GM23338 (cell line): Measurements from ENCODE around the gene MEF2A. TPM values are rescaled to one million over a fixed set of nuclear protein-coding genes. Genes with fewer than 3 reads are reported as not detected.

ENCODE experiments used
- ATAC-seq: fragments of 200-7000 bp; cut with Tn5 transposase; 3 replicates; pipeline ENCODE4 v1.9.1; 2020
- DNase-seq: peaks from one replicate; pipeline ENCODE4 v3.0.0-alpha.2; 2015; ENCODE audit warnings: low spot score
- H2AFZ ChIP-seq: fragments of 200-600 bp; sonication (generic); 2 replicates; pipeline ENCODE4 v1.8.0; 2016; ENCODE audit warnings: antibody characterized with exemption, mild to moderate bottlenecking, moderate library complexity
- H3F3A ChIP-seq: fragments of 200-600 bp; sonication (generic); replicated peaks from 2 replicates; pipeline ENCODE4 v1.8.0; 2017; ENCODE audit warnings: antibody characterized with exemption, mixed run types, low read depth
- H3K27ac ChIP-seq: fragments of 200-600 bp; sonication (generic); 2 replicates; pipeline ENCODE4 v1.6.1; 2016; ENCODE audit warnings: low read depth
- H3K27me3 ChIP-seq: fragments of 200-600 bp; sonication (generic); 2 replicates; pipeline ENCODE4 v1.8.0; 2016; ENCODE audit warnings: mild to moderate bottlenecking, mixed run types, moderate library complexity; ENCODE audit not compliant: insufficient read depth
- H3K36me3 ChIP-seq: fragments of 200-600 bp; sonication (generic); 2 replicates; pipeline ENCODE4 v1.8.0; 2016; ENCODE audit warnings: mild to moderate bottlenecking; ENCODE audit not compliant: insufficient read depth
- H3K4me1 ChIP-seq: fragments of 200-600 bp; sonication (generic); 2 replicates; pipeline ENCODE4 v1.8.0; 2016; ENCODE audit warnings: mild to moderate bottlenecking, moderate library complexity; ENCODE audit not compliant: insufficient read depth
- H3K4me2 ChIP-seq: fragments of 200-600 bp; sonication (generic); 2 replicates; pipeline ENCODE4 v1.7.1; 2017; ENCODE audit warnings: mixed run types
- H3K4me3 ChIP-seq: fragments of 200-600 bp; sonication (generic); 2 replicates; pipeline ENCODE4 v1.6.1; 2016; ENCODE audit warnings: mixed run types
- H3K79me2 ChIP-seq: fragments of 200-600 bp; sonication (generic); replicated peaks from 2 replicates; pipeline ENCODE4 v1.8.0; 2017; ENCODE audit warnings: mild to moderate bottlenecking; ENCODE audit not compliant: insufficient read depth
- H3K9me2 ChIP-seq: fragments of 200-600 bp; sonication (generic); 2 replicates; pipeline ENCODE4 v1.8.0; 2017; ENCODE audit not compliant: insufficient read depth
- H4K20me1 ChIP-seq: fragments of 200-600 bp; sonication (generic); replicated peaks from 2 replicates; pipeline ENCODE4 v1.8.0; 2017; ENCODE audit warnings: mild to moderate bottlenecking; ENCODE audit not compliant: insufficient read depth
- H3K27ac Mint-ChIP-seq: 2 replicates; pipeline ENCODE4 v1.8.0; 2020; ENCODE audit warnings: inconsistent platforms, mild to moderate bottlenecking, moderate library complexity, mixed read lengths
- H3K27me3 Mint-ChIP-seq: 3 replicates; pipeline ENCODE4 v1.8.0; 2022; ENCODE audit warnings: low read depth, mild to moderate bottlenecking, moderate library complexity, mixed read lengths, inconsistent platforms; ENCODE audit not compliant: insufficient read depth, poor library complexity
- H3K36me3 Mint-ChIP-seq: 3 replicates; pipeline ENCODE4 v1.8.0; 2021; ENCODE audit warnings: low read depth, mild to moderate bottlenecking, inconsistent platforms, moderate library complexity, mixed read lengths
- H3K4me1 Mint-ChIP-seq: 3 replicates; pipeline ENCODE4 v1.8.0; 2020; ENCODE audit warnings: mild to moderate bottlenecking, inconsistent platforms, mixed read lengths
- H3K4me3 Mint-ChIP-seq: 3 replicates; pipeline ENCODE4 v1.8.0; 2021; ENCODE audit warnings: moderate library complexity, mild to moderate bottlenecking, inconsistent platforms, mixed read lengths
- H3K9me3 Mint-ChIP-seq: 3 replicates; pipeline ENCODE4 v1.8.0; 2020; ENCODE audit warnings: moderate library complexity, mild to moderate bottlenecking, inconsistent platforms, mixed read lengths
- EZH2 ChIP-seq: fragments of 200-600 bp; sonication (generic); IDR thresholded peaks from one replicate; pipeline ENCODE4 v1.8.0; 2017; ENCODE audit warnings: antibody characterized with exemption, mild to moderate bottlenecking, low read depth; ENCODE audit not compliant: unreplicated experiment
- EZH2phosphoT487 ChIP-seq: fragments of 200-600 bp; sonication (generic); IDR thresholded peaks from one replicate; pipeline ENCODE4 v1.8.1; 2018; ENCODE audit warnings: antibody characterized with exemption; ENCODE audit not compliant: unreplicated experiment
- JUNB ChIP-seq: IDR thresholded peaks from one replicate; pipeline ENCODE4 v1.6.1; 2016; ENCODE audit warnings: antibody characterized with exemption; ENCODE audit not compliant: unreplicated experiment
- POLR2AphosphoS5 ChIP-seq: IDR thresholded peaks from 2 replicates; pipeline ENCODE4 v1.6.1; 2016; ENCODE audit warnings: antibody characterized with exemption, low read depth
- STAT1 ChIP-seq: IDR thresholded peaks from one replicate; pipeline ENCODE4 v1.6.1; 2016; ENCODE audit warnings: antibody characterized with exemption; ENCODE audit not compliant: unreplicated experiment
- ZNF114 ChIP-seq: fragments of 250-450 bp; sonication (Bioruptor Pico); IDR thresholded peaks from 2 replicates; pipeline ENCODE4 v1.5.0; 2020; ENCODE audit warnings: mild to moderate bottlenecking, moderate library complexity
- ZNF331 ChIP-seq: fragments of 250-450 bp; sonication (Bioruptor Pico); IDR thresholded peaks from 2 replicates; pipeline ENCODE4 v1.5.0; 2020; ENCODE audit warnings: low read depth, mild to moderate bottlenecking, moderate library complexity
- polyA plus RNA-seq: library from polyadenylated mRNA; unstranded; fragments of >200 nt; fragmentation: Nextera tagmentation; extraction: Ambion mirVana; gene quantifications from 2 replicates; pipeline ENCODE4 v1.2.1, GENCODE V29; 2016
- total RNA-seq: library from RNA; depleted of rRNA; stranded (reverse); fragments of >200 nt; shearing (Covaris generic); gene quantifications from 2 replicates; pipeline ENCODE4 v1.2.3, GENCODE V29; 2014
- TF ChIP-seq, protein P1 (sequence below): IDR thresholded peaks from one replicate; pipeline ENCODE4 v1.6.1; 2018; ENCODE audit warnings: antibody characterized with exemption; ENCODE audit not compliant: unreplicated experiment
- TF ChIP-seq, protein P2 (sequence below): fragments of 250-450 bp; sonication (Bioruptor Pico); IDR thresholded peaks from 2 replicates; pipeline ENCODE4 v1.5.0; 2020; ENCODE audit warnings: mild to moderate bottlenecking, moderate library complexity
- TF ChIP-seq, protein P3 (sequence below), 2 experiments: fragments of 200-600 bp in 1 of 2; sonication (generic) in 1 of 2; conservative IDR thresholded peaks; 2 replicates each; pipeline versions ENCODE4 v1.5.1 to v1.6.1; 2016 to 2017; ENCODE audit warnings: antibody characterized with exemption in 2 of 2, low read depth in 2 of 2, mild to moderate bottlenecking in 2 of 2, moderate library complexity in 1 of 2

MEF2A gene
- total and polyA plus RNA-seq, 2 experiments from 2014 or later: 20.3 to 42.3 TPM

DNA sequence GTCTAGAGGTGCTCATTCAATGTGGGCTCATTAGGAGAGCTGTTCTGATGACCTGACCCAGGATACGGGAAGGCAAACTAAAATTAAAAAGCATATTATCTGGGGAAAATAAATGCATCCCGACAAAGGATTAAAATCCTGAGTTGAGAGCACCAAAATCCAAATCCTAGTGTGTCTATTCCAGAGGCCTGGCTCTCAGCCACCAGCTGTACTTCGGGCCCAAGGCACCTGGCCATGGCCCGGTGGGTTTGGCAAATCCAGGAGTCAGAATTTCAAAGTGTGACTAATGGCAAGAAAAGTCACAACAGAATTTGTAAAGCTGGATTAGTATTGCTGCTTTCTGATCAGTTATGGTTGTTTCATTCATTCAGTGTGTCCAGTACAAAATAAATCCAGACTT, 170.1 kb downstream of the MEF2A start (continued):
- TF ChIP-seq STAT1: no peak
- TF ChIP-seq, protein P1, sequence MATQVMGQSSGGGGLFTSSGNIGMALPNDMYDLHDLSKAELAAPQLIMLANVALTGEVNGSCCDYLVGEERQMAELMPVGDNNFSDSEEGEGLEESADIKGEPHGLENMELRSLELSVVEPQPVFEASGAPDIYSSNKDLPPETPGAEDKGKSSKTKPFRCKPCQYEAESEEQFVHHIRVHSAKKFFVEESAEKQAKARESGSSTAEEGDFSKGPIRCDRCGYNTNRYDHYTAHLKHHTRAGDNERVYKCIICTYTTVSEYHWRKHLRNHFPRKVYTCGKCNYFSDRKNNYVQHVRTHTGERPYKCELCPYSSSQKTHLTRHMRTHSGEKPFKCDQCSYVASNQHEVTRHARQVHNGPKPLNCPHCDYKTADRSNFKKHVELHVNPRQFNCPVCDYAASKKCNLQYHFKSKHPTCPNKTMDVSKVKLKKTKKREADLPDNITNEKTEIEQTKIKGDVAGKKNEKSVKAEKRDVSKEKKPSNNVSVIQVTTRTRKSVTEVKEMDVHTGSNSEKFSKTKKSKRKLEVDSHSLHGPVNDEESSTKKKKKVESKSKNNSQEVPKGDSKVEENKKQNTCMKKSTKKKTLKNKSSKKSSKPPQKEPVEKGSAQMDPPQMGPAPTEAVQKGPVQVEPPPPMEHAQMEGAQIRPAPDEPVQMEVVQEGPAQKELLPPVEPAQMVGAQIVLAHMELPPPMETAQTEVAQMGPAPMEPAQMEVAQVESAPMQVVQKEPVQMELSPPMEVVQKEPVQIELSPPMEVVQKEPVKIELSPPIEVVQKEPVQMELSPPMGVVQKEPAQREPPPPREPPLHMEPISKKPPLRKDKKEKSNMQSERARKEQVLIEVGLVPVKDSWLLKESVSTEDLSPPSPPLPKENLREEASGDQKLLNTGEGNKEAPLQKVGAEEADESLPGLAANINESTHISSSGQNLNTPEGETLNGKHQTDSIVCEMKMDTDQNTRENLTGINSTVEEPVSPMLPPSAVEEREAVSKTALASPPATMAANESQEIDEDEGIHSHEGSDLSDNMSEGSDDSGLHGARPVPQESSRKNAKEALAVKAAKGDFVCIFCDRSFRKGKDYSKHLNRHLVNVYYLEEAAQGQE: no peak

DNA sequence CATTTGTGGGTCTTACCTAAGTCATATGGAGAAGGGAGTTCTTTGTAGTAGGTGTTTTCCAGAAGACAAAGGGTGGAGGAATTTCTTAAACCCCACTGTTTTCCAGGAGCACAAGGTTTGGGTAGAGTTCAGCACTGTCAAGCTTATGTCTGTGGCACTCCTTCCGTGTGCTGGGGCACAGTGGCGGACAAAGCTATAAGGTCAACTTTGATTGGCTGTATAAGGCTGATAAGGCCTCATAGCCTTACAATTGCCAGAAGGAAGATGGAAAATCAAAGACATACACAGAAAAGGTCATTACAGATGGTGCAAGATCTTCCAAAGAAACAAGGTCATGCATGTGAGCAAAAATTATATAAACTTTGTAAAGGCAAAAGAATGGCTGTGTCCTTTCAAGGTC, 170.9 kb downstream of the MEF2A start:
- H3K4me3 Mint-ChIP-seq: no peak overlapping the region
- no peak overlapping the region for H3K27ac Mint-ChIP-seq
- H3K79me2 ChIP-seq: peaks cover 6% of the 10 kb centered on the region
- no peak overlapping the region for H3K4me3 ChIP-seq
- no peak overlapping the region for H2AFZ ChIP-seq
- no peaks in the 10 kb centered on the region for H3K36me3 Mint-ChIP-seq
- no peaks in the 10 kb centered on the region for H3K9me2 ChIP-seq
- peaks cover 8% of the 10 kb centered on the region for H3K27me3 Mint-ChIP-seq
- peaks cover 7% of the 10 kb centered on the region for H3K4me1 ChIP-seq
- ATAC-seq (no peak), DNase-seq (no peak)
- H3K4me1 Mint-ChIP-seq: peaks cover 7% of the 10 kb centered on the region; the same call in 2 of the 3 replicates
- H3F3A ChIP-seq: 0 out of 2 replicates have a peak, but pooled peaks cover 3% of the 10 kb centered on the region
- no peaks in the 10 kb centered on the region for H3K36me3 ChIP-seq
- no peak overlapping the region for H3K27ac ChIP-seq
- no peaks in the 10 kb centered on the region; the same call in 1 of the 2 replicates for H4K20me1 ChIP-seq
- H3K9me3 Mint-ChIP-seq: no peaks in the 10 kb centered on the region
- no peak overlapping the region for H3K4me2 ChIP-seq
- peaks cover 9% of the 10 kb centered on the region for H3K27me3 ChIP-seq
- TF ChIP-seq, protein P2, sequence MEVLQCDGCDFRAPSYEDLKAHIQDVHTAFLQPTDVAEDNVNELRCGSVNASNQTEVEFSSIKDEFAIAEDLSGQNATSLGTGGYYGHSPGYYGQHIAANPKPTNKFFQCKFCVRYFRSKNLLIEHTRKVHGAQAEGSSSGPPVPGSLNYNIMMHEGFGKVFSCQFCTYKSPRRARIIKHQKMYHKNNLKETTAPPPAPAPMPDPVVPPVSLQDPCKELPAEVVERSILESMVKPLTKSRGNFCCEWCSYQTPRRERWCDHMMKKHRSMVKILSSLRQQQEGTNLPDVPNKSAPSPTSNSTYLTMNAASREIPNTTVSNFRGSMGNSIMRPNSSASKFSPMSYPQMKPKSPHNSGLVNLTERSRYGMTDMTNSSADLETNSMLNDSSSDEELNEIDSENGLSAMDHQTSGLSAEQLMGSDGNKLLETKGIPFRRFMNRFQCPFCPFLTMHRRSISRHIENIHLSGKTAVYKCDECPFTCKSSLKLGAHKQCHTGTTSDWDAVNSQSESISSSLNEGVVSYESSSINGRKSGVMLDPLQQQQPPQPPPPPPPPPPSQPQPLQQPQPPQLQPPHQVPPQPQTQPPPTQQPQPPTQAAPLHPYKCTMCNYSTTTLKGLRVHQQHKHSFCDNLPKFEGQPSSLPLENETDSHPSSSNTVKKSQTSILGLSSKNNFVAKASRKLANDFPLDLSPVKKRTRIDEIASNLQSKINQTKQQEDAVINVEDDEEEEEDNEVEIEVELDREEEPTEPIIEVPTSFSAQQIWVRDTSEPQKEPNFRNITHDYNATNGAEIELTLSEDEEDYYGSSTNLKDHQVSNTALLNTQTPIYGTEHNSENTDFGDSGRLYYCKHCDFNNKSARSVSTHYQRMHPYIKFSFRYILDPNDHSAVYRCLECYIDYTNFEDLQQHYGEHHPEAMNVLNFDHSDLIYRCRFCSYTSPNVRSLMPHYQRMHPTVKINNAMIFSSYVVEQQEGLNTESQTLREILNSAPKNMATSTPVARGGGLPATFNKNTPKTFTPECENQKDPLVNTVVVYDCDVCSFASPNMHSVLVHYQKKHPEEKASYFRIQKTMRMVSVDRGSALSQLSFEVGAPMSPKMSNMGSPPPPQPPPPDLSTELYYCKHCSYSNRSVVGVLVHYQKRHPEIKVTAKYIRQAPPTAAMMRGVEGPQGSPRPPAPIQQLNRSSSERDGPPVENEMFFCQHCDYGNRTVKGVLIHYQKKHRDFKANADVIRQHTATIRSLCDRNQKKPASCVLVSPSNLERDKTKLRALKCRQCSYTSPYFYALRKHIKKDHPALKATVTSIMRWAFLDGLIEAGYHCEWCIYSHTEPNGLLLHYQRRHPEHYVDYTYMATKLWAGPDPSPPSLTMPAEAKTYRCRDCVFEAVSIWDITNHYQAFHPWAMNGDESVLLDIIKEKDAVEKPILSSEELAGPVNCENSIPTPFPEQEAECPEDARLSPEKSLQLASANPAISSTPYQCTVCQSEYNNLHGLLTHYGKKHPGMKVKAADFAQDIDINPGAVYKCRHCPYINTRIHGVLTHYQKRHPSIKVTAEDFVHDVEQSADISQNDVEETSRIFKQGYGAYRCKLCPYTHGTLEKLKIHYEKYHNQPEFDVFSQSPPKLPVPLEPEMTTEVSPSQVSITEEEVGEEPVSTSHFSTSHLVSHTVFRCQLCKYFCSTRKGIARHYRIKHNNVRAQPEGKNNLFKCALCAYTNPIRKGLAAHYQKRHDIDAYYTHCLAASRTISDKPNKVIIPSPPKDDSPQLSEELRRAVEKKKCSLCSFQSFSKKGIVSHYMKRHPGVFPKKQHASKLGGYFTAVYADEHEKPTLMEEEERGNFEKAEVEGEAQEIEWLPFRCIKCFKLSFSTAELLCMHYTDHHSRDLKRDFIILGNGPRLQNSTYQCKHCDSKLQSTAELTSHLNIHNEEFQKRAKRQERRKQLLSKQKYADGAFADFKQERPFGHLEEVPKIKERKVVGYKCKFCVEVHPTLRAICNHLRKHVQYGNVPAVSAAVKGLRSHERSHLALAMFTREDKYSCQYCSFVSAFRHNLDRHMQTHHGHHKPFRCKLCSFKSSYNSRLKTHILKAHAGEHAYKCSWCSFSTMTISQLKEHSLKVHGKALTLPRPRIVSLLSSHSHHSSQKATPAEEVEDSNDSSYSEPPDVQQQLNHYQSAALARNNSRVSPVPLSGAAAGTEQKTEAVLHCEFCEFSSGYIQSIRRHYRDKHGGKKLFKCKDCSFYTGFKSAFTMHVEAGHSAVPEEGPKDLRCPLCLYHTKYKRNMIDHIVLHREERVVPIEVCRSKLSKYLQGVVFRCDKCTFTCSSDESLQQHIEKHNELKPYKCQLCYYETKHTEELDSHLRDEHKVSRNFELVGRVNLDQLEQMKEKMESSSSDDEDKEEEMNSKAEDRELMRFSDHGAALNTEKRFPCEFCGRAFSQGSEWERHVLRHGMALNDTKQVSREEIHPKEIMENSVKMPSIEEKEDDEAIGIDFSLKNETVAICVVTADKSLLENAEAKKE: no peak
- TF ChIP-seq ZNF331 (CRISPR knock-in tag) (no peak), STAT1 (no peak), EZH2 (no peak), ZNF114 (CRISPR knock-in tag) (no peak), JUNB (no peak), POLR2AphosphoS5 (no peak), EZH2phosphoT487 (no peak)
- TF ChIP-seq, protein P3, sequence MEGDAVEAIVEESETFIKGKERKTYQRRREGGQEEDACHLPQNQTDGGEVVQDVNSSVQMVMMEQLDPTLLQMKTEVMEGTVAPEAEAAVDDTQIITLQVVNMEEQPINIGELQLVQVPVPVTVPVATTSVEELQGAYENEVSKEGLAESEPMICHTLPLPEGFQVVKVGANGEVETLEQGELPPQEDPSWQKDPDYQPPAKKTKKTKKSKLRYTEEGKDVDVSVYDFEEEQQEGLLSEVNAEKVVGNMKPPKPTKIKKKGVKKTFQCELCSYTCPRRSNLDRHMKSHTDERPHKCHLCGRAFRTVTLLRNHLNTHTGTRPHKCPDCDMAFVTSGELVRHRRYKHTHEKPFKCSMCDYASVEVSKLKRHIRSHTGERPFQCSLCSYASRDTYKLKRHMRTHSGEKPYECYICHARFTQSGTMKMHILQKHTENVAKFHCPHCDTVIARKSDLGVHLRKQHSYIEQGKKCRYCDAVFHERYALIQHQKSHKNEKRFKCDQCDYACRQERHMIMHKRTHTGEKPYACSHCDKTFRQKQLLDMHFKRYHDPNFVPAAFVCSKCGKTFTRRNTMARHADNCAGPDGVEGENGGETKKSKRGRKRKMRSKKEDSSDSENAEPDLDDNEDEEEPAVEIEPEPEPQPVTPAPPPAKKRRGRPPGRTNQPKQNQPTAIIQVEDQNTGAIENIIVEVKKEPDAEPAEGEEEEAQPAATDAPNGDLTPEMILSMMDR (conservative IDR thresholded peaks at IDR 0.05; ENCODE audit: low read depth in 2 of 2): no peak
- TF ChIP-seq, protein P1: no peak
